IMR-90 (cell line): ENCODE measurements around the gene KRTAP5-7. TPM values are rescaled to one million over a fixed set of nuclear protein-coding genes. Genes with fewer than 3 reads are reported as not detected.

Experiments
- ATAC-seq: fragments of 200-7000 bp; cut with Tn5 transposase; 2 replicates; pipeline ENCODE4 v1.9.1; 2020; ENCODE audit warnings: low read depth, mild to moderate bottlenecking, moderate library complexity
- BruUV-seq: library from RNA; stranded (reverse); fragments of 400-500 nt; replicated peaks from 2 replicates; lab custom pipeline; 2021; lab: Mats Ljungman, UMichigan
- CTCF ChIA-PET: fragments of 300-600 bp; formaldehyde crosslinking; extraction: SDS; loops from one replicate; lab custom pipeline; 2021; ENCODE audit warnings: antibody characterized with exemption; lab: Yijun Ruan, JAX
- POLR2A ChIA-PET: fragments of 300-600 bp; sonication (Branson Sonifier 250); formaldehyde crosslinking; loops from one replicate; lab custom pipeline; 2022; ENCODE audit warnings: antibody characterized with exemption; ENCODE audit not compliant: unreplicated experiment; lab: Charles Lee
- DNase-seq: peaks from one replicate; pipeline ENCODE4 v3.0.0; 2013
- H2AFZ ChIP-seq: replicated peaks from 2 replicates; pipeline ENCODE3; 2013; ENCODE audit warnings: low read length, mild to moderate bottlenecking; ENCODE audit not compliant: poor library complexity
- H2AK5ac ChIP-seq: 2 replicates; pipeline ENCODE4 v1.6.1; 2013; ENCODE audit warnings: low read depth, low read length, inconsistent platforms
- H2AK9ac ChIP-seq: replicated peaks from 2 replicates; pipeline ENCODE3; 2013; ENCODE audit warnings: mild to moderate bottlenecking, low read depth, low read length, moderate library complexity; ENCODE audit not compliant: poor library complexity
- H2BK120ac ChIP-seq: 2 replicates; pipeline ENCODE4 v1.6.1; 2013; ENCODE audit warnings: low read depth, low read length, inconsistent platforms
- H2BK15ac ChIP-seq: 3 replicates; pipeline ENCODE4 v1.6.1; 2013; ENCODE audit warnings: low read depth, low read length, inconsistent platforms
- H2BK20ac ChIP-seq: 2 replicates; pipeline ENCODE4 v1.6.1; 2013; ENCODE audit warnings: low read depth, mild to moderate bottlenecking, inconsistent platforms, low read length, moderate library complexity
- H2BK5ac ChIP-seq: 2 replicates; pipeline ENCODE4 v1.6.1; 2013; ENCODE audit warnings: mild to moderate bottlenecking, low read depth, low read length, inconsistent platforms; ENCODE audit not compliant: poor library complexity, severe bottlenecking
- H3K14ac ChIP-seq: replicated peaks from 2 replicates; pipeline ENCODE4 v1.6.1; 2013; ENCODE audit warnings: low read depth, low read length, inconsistent platforms
- H3K18ac ChIP-seq: 2 replicates; pipeline ENCODE4 v1.6.1; 2013; ENCODE audit warnings: low read depth, low read length, control low read depth
- H3K23ac ChIP-seq: 2 replicates; pipeline ENCODE4 v1.6.1; 2013; ENCODE audit warnings: low read depth, low read length, inconsistent platforms
- H3K27ac ChIP-seq: 2 replicates; pipeline ENCODE4 v1.5.1; 2013; ENCODE audit warnings: mild to moderate bottlenecking, control low read depth, low read length; ENCODE audit not compliant: insufficient read depth
- H3K27me3 ChIP-seq: 2 replicates; pipeline ENCODE4 v1.6.1; 2013; ENCODE audit warnings: low read length; ENCODE audit not compliant: control insufficient read depth, insufficient read depth
- H3K36me3 ChIP-seq: 2 replicates; pipeline ENCODE4 v1.6.1; 2013; ENCODE audit warnings: low read length, mixed read lengths; ENCODE audit not compliant: control insufficient read depth, insufficient read depth
- H3K4ac ChIP-seq: 2 replicates; pipeline ENCODE4 v1.6.1; 2013; ENCODE audit warnings: low read depth, low read length, inconsistent platforms
- H3K4me1 ChIP-seq: 2 replicates; pipeline ENCODE4 v1.6.1; 2013; ENCODE audit warnings: low read length, mixed read lengths; ENCODE audit not compliant: control insufficient read depth, insufficient read depth
- H3K4me2 ChIP-seq: 2 replicates; pipeline ENCODE4 v1.6.1; 2013; ENCODE audit warnings: low read depth, mild to moderate bottlenecking, control low read depth, low read length, moderate library complexity
- H3K4me3 ChIP-seq: 2 replicates; pipeline ENCODE4 v1.5.1; 2013; ENCODE audit warnings: low read depth, mild to moderate bottlenecking, control low read depth, low read length, moderate library complexity; ENCODE audit not compliant: insufficient read depth
- H3K56ac ChIP-seq: 2 replicates; pipeline ENCODE4 v1.6.1; 2013; ENCODE audit warnings: low read length, inconsistent platforms; ENCODE audit not compliant: insufficient read depth; ENCODE audit errors: extremely low read depth
- H3K79me1 ChIP-seq, 2 experiments: 2 replicates each; pipeline ENCODE4 v1.6.1; 2013; ENCODE audit warnings: low read length in 2 of 2, inconsistent platforms in 1 of 2, low read depth in 1 of 2
- H3K9ac ChIP-seq: 2 replicates; pipeline ENCODE4 v1.6.1; 2013; ENCODE audit warnings: low read depth, low read length, control low read depth
- H3K9me1 ChIP-seq: 2 replicates; pipeline ENCODE4 v1.6.1; 2013; ENCODE audit warnings: low read length, inconsistent platforms; ENCODE audit not compliant: insufficient read depth
- H3K9me3 ChIP-seq: 2 replicates; pipeline ENCODE4 v1.6.1; 2013; ENCODE audit warnings: low read length; ENCODE audit not compliant: control insufficient read depth, insufficient read depth
- H4K20me1 ChIP-seq: 2 replicates; pipeline ENCODE4 v1.6.1; 2013; ENCODE audit warnings: low read length, inconsistent platforms; ENCODE audit not compliant: insufficient read depth
- H4K5ac ChIP-seq: 2 replicates; pipeline ENCODE4 v1.6.1; 2013; ENCODE audit warnings: mild to moderate bottlenecking, low read depth, low read length, control low read depth
- H4K8ac ChIP-seq, 2 experiments: 2 replicates each; pipeline ENCODE4 v1.6.1; 2013; ENCODE audit warnings: low read depth in 2 of 2, low read length in 2 of 2, control low read depth in 1 of 2, inconsistent platforms in 1 of 2
- H4K91ac ChIP-seq: 2 replicates; pipeline ENCODE4 v1.6.1; 2013; ENCODE audit warnings: low read depth, low read length, inconsistent platforms; ENCODE audit not compliant: insufficient read depth
- MAFK ChIP-seq: IDR thresholded peaks from 2 replicates; pipeline ENCODE4 v1.6.1; 2012; ENCODE audit warnings: low read depth, low read length, improper control_type of control experiment
- NFE2L2 ChIP-seq: fragments of 150-350 bp; IDR thresholded peaks from 2 replicates; pipeline ENCODE4 v1.6.1; 2016; ENCODE audit warnings: low read depth, mild to moderate bottlenecking, low read length
- RFX5 ChIP-seq: IDR thresholded peaks from 2 replicates; pipeline ENCODE4 v1.8.0; 2012; ENCODE audit warnings: low read depth, mild to moderate bottlenecking, low read length, moderate library complexity
- WGBS, 2 experiments: methylation state at CpG; one replicate each; pipeline versions ENCODE4 v1.1.5 to v1.1.7; 2013; ENCODE audit warnings: missing lambda C conversion rate in 2 of 2; ENCODE audit not compliant: insufficient read length in 1 of 2; ENCODE audit errors: extremely low coverage in 2 of 2; 5-methylcytosine and 5-hydroxymethylcytosine counted together
- dilution Hi-C: fragments of 300-500 bp; cut with HindIII; formaldehyde crosslinking; loops from one replicate; pipeline ENCODE4 v1.14.3; 2018; ENCODE audit warnings: low sequenced_read_pairs; ENCODE audit not compliant: unreplicated experiment
- in situ Hi-C: fragments of 300-500 bp; cut with MboI; formaldehyde crosslinking; loops from 3 replicates; pipeline ENCODE4 v1.14.3; 2019; ENCODE audit warnings: low sequenced_read_pairs, inconsistent platforms, mixed read lengths
- intact Hi-C: fragments of 100-400 bp; cut with micrococcal nuclease; formaldehyde crosslinking; loops from 2 replicates; pipeline ENCODE4 v1.10.0; 2022
- polyA plus RNA-seq, 3 experiments: library from polyadenylated mRNA; depleted of rRNA; stranded (reverse); fragments of >200 nt; gene quantifications; 2 replicates each; pipeline ENCODE4 v1.2.3, GENCODE V29; 2012; ENCODE audit warnings: low replicate concordance in 1 of 3
- total RNA-seq: library from RNA; depleted of rRNA; stranded (reverse); fragments of >200 nt; gene quantifications from 2 replicates; pipeline ENCODE4 v1.2.3, GENCODE V29; 2012
- TF ChIP-seq, protein P1 (sequence below): conservative IDR thresholded peaks from 2 replicates; pipeline ENCODE4 v1.5.1; 2012; ENCODE audit warnings: mild to moderate bottlenecking, low read depth, low read length, improper control_type of control experiment

KRTAP5-7 gene
- total and polyA plus RNA-seq, 2 of the 4 experiments (the other 2 are of a cell fraction) = not detected

DNA sequence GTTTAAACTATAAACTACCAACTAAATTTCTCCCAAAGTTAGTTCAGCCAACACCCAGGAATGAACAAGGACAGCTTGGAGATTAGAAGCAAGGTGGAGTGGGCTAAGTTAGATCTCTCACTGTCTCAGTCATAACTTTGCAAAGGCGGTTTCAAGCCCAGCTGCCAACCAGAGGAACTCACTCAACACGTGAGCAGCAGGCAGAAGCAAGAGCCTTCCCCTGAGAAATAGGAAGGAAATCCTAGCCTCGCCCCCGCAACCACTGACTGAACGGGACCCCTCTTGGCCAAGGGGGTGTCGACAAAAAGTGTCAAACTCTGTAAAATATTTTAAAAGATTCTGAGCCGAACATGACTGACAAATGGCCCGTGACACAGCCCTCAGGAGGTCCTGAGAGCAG is 16.8 kb downstream of the KRTAP5-7 start (continued):
- no peak for TF ChIP-seq NFE2L2

DNA sequence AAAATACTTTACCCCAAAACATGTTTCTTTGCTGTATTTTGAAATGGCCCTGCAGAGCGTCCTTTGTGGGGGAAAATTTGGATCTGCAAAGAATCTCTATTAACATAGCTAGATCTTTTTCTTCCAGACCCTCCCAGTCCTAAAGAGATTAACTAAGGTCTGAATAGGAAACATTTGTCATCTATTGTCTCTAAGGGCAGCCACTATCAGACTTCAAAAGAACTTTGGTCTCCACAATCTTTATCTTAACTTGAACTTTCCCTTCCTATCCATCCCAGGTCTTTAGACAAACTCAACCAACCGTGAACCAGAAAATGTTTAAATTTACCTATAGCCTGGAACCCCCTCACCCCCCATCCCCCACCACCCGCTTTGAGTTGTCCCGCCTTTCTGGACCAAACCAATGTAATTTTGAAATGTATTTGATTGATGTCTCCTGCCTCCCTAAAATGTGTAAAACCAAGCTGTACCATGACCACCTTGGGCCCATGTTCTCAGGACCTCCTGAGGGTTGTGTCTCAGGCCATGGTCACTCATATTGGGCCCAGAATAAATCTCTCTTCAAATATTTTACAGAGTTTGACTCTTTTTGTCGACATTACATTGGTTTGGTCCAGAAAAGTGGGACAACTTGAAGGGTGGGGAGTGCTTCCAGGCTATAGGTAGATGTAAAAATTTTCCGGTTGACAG is 17.6 kb downstream of the KRTAP5-7 start:
- TF ChIP-seq MAFK (no peak), RFX5 (no peak)
- TF ChIP-seq, protein P1, sequence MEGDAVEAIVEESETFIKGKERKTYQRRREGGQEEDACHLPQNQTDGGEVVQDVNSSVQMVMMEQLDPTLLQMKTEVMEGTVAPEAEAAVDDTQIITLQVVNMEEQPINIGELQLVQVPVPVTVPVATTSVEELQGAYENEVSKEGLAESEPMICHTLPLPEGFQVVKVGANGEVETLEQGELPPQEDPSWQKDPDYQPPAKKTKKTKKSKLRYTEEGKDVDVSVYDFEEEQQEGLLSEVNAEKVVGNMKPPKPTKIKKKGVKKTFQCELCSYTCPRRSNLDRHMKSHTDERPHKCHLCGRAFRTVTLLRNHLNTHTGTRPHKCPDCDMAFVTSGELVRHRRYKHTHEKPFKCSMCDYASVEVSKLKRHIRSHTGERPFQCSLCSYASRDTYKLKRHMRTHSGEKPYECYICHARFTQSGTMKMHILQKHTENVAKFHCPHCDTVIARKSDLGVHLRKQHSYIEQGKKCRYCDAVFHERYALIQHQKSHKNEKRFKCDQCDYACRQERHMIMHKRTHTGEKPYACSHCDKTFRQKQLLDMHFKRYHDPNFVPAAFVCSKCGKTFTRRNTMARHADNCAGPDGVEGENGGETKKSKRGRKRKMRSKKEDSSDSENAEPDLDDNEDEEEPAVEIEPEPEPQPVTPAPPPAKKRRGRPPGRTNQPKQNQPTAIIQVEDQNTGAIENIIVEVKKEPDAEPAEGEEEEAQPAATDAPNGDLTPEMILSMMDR = no peak
- Histone ChIP-seq H2BK15ac (no peak overlapping the region), H3K18ac (no peak overlapping the region), H3K9ac (no peak overlapping the region), H2BK120ac (no peak overlapping the region), H2AK9ac (no peak overlapping the region), H3K56ac (no peak overlapping the region), H3K9me1 (no peaks in the 10 kb centered on the region), H4K20me1 (no peaks in the 10 kb centered on the region), H3K36me3 (no peaks in the 10 kb centered on the region), H2BK20ac (no peak overlapping the region), H4K8ac (no peak overlapping the region), H4K5ac (no peak overlapping the region), H3K9me3 (no peaks in the 10 kb centered on the region), H3K23ac (no peak overlapping the region), H4K91ac (no peak overlapping the region), H3K14ac (no peak overlapping the region), H3K4me3 (no peak overlapping the region), H2AFZ (no peak overlapping the region), H3K27me3 (peaks cover 11% of the 10 kb centered on the region), H2AK5ac (no peak overlapping the region), H3K79me1 (no peaks in the 10 kb centered on the region), H3K4me1 (no peaks in the 10 kb centered on the region), H3K27ac (no peak overlapping the region), H3K4me2 (no peak overlapping the region), H3K4ac (no peak overlapping the region), H2BK5ac (no peak overlapping the region)
- ATAC-seq = no peak
- WGBS, 2 experiments = 71% methylated on average over 1 of the region's 6 CpGs; no CpG with 5 or more reads in 1 of the 2 experiments
- dilution Hi-C loops = no loop called here
- ChIA-PET POLR2A (no interaction called here), CTCF (no interaction called here)
- BruUV-seq = no TSS peak
- intact Hi-C loops = no loop called here
- in situ Hi-C loops = no loop called here
- no peak for DNase-seq
